Right renal pelvis (tissue), 4 donors: ENCODE measurements around the gene HDGFL2. TPM values are rescaled to one million over a fixed set of nuclear protein-coding genes. Genes with fewer than 3 reads are reported as not detected.

Experiments
- DNase-seq, 4 donors: peaks; one replicate each; pipeline ENCODE4 v3.0.0-alpha.2; 2013; ENCODE audit warnings: low read depth in 4 of 4, low spot score in 3 of 4, missing footprints in 1 of 4
- polyA plus RNA-seq, 4 donors: library from polyadenylated mRNA; unstranded; fragments of 120-200 nt; gene quantifications; one replicate each; pipeline ENCODE4 v1.2.1, GENCODE V29; 2013; ENCODE audit not compliant: insufficient read length in 4 of 4

The HDGFL2 gene
- 10 to 100 TPM; 65.1 to 87.4 (median 71.1) TPM for polyA plus RNA-seq

GRCh38 chr19:4472174-4472974 lies at the start of gene HDGFL2:
Gene HDGFL2 (plus strand): TSS chr19:4472297. CDS start chr19:4472351, 54 bp downstream.
- no peak for DNase-seq

- no peak for DNase-seq
These were observed 48.5 kb upstream of the HDGFL2 start for GRCh38 chr19:4423416-4424126.

- DNase-seq: no peak
These were observed 46.6 kb upstream of the HDGFL2 start for GRCh38 chr19:4425537-4425936.

GRCh38 chr19:4428326-4428975 lies 43.6 kb upstream of the HDGFL2 start:
- no peak for DNase-seq

GRCh38 chr19:4429256-4429655 lies 42.8 kb upstream of the HDGFL2 start:
- DNase-seq: no peak

- DNase-seq: peak in 2 of 4 donors; percentile 12 to 43
These were observed 42.3 kb upstream of the HDGFL2 start for GRCh38 chr19:4429771-4430171.

- DNase-seq: no peak
These were observed 41.3 kb upstream of the HDGFL2 start for GRCh38 chr19:4430760-4431159.

- DNase-seq: no peak
These were observed 40.8 kb upstream of the HDGFL2 start for GRCh38 chr19:4431296-4431695.

GRCh38 chr19:4431808-4432674 lies 40.1 kb upstream of the HDGFL2 start:
- DNase-seq: no peak

- no peak for DNase-seq
These were observed 39.1 kb upstream of the HDGFL2 start for GRCh38 chr19:4432918-4433506.

- no peak for DNase-seq
These were observed 37.7 kb upstream of the HDGFL2 start for GRCh38 chr19:4434391-4434790.

GRCh38 chr19:4436231-4436630 lies 35.9 kb upstream of the HDGFL2 start:
- DNase-seq: no peak

GRCh38 chr19:4437103-4437502 lies 35.0 kb upstream of the HDGFL2 start:
- DNase-seq: no peak

GRCh38 chr19:4439243-4439642 lies 32.9 kb upstream of the HDGFL2 start:
- DNase-seq: no peak

GRCh38 chr19:4441994-4442818 lies 29.9 kb upstream of the HDGFL2 start:
- no peak for DNase-seq

- DNase-seq: no peak
These were observed 29.3 kb upstream of the HDGFL2 start for GRCh38 chr19:4442819-4443146.

- DNase-seq: no peak
These were observed 28.9 kb upstream of the HDGFL2 start for GRCh38 chr19:4443188-4443587.

GRCh38 chr19:4443966-4444764 lies 27.9 kb upstream of the HDGFL2 start:
- no peak for DNase-seq
